Measurements from ENCODE around the gene DDX1.
"Not testable (repeated sequence)": the region's sequence is repeated elsewhere in the genome, so short reads cannot be mapped to it uniquely, and the experiment has no call there.

The DDX1 gene

DNA sequence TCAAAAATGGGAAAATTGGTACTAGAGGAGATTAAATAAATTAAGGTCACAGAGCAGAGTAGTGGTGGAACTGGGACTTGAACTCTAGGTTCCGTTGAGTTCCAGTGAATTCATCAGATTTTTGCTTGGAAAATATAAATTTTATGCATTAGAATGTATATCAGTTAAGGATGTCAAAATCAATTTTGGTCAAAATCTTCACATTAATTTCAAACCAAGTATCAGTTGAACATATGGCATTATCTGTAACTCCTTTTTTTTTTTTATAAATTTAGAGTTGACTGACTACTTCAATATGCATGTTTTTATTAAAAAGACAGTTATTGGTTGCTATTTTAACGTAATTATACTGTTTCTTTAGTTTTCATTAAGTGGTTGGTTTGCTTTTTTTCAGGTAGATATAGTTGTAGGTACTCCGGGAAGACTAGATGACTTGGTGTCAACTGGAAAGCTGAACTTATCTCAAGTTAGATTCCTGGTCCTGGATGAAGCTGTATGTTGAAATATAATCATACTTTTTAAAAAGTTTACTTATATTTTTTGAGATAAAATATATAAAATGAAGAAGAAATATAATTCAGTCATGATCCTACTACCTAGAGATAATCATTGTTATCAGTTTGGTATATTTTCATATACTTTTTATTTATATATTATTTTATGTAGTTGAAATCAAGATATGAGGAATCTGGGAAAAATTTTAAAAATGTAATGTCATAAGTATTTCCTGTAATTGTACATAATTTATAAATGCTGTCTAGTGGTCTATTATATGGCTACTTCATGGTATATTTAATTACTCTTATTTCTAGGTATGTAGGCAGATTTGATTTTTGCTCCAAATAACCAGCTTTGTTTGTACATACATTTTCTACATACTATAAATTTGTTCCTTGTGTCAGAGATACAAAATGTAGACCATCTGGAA is 25.4 kb downstream of the DDX1 start:
- DNase-seq (ENCODE audit: low read depth): no peak

GRCh38 chr2:15617778-15618448 is 26.2 kb downstream of the DDX1 start:
- DNase-seq (ENCODE audit: low read depth): no peak

- no peak for DNase-seq (ENCODE audit: low read depth)
Observed at GRCh38 chr2:15618449-15618855, 26.8 kb downstream of the DDX1 start.

GRCh38 chr2:15619076-15619475 is 27.4 kb downstream of the DDX1 start:
- DNase-seq (ENCODE audit: low read depth): no peak

DNA sequence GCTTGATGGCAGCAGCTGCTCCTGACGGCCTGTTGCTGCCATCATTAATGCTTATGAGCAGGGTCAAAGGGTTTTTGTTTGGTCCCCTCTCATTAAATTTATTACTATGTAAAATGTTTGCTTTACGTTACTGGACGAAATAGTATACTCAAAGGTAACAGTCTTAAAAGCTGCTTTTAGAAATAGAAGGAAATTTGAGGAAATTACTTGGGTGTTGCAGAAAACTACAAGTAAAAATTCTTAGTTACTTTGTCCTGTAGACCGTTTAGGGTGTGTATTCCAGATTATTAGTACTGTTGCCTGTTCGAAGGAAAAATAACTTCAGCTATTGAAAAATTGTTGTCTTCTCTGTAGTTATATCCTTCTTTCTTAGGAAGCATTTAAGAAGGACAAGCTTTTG is 27.8 kb downstream of the DDX1 start:
- DNase-seq (ENCODE audit: low read depth): no peak

DNA sequence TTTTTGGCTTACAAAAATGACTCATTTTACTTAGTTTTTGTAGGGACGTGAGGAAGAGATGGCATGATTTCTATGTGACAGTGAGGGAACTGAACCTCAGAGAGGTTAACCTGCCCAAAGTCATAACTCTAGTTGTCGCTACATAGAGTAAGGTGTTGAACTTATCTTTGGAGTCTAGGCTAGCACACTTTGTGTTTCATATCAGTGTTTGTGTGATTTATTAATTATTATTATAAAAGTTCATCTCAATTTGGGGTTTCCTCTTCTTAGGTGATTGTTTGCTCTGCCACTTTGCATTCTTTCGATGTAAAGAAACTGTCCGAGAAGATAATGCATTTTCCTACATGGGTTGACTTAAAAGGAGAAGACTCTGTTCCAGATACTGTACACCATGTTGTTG is 28.3 kb downstream of the DDX1 start:
- no peak for DNase-seq (ENCODE audit: low read depth)

DNA sequence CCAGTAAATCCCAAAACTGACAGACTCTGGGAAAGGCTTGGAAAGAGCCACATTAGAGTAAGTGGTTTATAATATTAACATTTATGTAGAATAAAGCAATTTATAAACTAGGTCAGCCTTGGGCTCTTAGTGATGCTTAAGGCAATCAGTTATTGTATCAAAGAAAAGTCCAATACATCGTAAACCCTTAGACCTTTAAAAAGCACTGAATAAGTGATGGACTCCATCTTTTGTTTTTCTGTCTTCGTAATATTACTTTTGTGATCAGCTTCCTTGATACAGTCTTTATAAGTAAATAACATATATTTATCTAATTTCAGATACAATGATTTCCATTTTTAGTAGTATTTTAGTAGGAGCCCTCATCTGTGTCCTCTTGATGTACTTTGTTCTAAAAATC is 28.7 kb downstream of the DDX1 start:
- no peak for DNase-seq (ENCODE audit: low read depth)

GRCh38 chr2:15620857-15621471 is 29.3 kb downstream of the DDX1 start:
- DNase-seq (ENCODE audit: low read depth): no peak

DNA sequence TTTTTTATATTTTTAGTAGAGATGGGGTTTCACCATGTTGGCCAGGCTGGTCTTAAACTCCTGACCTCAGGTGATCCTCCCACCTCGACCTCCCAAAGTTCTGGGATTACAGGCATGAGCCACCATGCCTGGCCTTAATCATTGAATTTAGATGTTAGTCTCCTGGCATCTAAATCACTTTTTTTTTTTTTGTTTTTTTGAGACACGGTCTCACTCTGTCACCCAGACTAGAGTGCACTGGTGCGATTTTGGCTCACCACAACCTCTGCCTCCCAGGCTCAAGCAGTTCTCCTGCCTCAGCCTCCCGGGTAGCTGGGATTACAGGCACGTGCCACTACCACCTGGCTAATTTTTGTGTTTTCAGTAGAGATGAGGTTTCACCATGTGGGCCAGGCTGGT is 29.8 kb downstream of the DDX1 start:
- DNase-seq (ENCODE audit: low read depth): not testable (repeated sequence)

GRCh38 chr2:15622214-15622613 is 30.5 kb downstream of the DDX1 start:
- no peak for DNase-seq (ENCODE audit: low read depth)

DNA sequence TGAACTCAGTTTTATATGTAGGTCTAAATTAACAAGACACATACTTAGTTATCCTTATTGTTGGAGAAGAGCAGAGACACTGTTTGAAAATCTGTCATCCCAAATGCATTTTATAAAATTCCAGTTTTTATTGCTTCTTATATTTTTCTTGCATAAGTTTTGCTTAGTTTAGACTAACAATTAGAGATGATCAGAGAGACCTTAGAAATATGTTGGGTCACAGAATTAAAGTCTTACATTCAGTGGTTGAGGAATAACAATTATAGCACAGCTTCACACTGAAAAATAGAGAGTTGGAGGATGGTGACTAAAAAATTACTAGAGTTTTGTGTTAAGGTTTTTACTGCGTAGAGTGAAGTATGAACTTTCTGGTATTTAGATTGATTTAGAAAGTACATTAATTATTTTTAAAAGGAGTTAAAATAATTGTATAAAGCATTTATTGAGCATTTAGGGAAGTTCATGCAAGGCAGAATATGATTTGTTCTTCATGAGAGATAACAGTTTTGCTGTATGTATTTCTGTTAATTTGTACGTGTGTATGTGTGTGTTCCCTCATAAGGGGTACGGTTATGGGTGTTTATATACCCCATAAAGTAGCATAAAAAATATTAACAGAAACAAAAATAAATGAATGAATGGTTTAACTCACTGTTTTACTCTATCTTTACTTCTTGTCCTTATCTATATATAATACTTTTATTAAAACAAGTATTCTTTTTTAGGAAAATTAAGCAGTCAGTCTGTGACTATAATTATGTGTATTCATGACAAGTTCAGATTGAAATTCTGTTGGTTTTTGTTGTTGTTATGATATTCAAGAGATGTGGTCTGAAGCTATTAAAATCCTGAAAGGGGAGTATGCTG is 31.2 kb downstream of the DDX1 start:
- no peak for DNase-seq (ENCODE audit: low read depth)

DNA sequence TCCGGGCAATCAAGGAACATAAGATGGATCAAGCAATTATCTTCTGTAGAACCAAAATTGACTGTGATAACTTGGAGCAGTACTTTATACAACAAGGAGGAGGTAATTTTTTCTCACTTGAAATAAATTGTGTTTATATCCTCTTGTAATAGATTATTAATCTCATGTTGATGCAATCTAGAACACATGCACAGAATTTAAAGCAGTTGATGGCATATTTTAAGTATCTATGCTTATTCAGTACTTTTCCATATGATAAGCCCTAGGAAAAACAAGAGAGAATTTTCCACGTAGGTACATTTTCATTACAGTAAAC is 31.8 kb downstream of the DDX1 start:
- no peak for DNase-seq (ENCODE audit: low read depth)

DNA sequence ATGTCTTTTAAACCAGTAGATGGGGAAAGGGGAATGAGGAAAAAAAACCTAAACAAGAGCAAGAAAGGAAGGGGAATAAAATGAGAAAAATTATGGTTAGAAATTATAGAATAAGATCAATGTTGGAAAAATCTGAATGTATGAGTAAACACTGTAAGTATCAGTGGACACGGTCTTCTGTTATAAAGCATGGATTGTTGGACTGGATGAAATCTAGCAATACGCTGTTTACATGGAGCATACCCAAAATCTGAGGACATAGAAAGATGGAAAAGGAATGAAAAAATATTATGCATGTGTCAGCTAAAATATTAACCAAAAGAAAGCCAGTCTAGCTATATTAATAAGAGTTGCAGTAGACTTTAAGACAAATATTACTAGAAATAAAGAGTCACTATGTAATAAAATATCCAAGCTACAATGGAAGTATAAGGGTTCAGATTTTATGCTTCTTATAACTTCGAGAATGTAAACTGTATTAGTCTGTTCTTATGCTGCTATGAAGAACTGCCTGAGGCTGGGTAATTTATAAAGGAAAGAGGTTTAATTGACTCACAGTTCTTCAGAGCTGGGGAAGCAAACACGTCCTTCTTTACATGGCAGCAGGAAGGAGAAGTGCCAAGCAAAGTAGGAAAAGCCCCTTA is 32.4 kb downstream of the DDX1 start:
- DNase-seq (ENCODE audit: low read depth): no peak

GRCh38 chr2:15624903-15625302 is 33.2 kb downstream of the DDX1 start:
- DNase-seq (ENCODE audit: low read depth): no peak

DNA sequence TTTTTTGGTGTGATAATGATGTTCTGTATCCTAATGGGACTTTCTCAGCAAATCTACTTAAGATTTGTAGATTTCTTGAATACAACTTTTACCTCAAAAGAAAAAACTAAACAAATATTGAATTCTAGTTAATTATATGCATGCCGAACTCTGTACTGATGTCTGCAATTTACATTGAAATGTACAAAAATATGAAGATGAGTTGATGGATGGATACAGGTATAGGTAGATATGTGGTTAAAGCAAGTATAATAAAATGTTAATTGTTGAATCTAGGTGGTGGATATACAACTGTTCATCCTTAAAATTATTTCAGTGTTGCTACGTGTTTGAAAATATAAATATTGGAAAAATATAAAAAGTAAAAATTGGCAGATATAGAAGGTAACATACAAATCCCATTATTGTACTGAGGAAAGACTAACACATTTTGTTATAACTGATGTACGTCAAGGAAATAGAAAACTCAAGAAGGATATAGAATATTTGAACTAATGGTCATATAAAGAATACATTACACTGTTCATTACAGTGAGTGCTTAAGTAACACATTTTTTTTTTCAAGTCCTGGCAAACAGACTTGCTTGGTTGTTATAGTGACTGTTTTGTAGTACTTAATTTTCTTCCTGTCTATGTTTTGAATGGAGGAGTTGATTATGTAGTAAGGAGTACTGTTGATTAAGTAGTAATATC is 33.8 kb downstream of the DDX1 start:
- DNase-seq (ENCODE audit: low read depth): no peak

DNA sequence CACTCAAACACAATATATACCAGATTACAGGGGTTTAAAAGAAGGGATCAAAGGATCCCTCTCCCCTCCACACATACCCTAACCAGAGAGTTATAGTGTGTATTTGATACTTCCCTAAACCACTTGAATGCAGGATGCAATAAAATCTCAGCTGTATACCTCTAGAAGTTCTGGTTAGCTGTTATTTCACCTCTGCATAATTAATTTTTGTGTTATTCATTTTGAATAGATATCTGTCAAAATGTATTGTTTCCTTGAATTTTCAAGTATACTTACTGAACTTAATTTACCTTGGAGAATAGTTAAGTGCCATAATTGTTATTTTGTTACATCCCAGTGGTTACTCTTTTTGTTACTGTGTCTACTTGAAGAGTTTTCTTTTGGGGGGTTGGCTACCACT is 34.5 kb downstream of the DDX1 start:
- DNase-seq (ENCODE audit: low read depth): no peak

DNA sequence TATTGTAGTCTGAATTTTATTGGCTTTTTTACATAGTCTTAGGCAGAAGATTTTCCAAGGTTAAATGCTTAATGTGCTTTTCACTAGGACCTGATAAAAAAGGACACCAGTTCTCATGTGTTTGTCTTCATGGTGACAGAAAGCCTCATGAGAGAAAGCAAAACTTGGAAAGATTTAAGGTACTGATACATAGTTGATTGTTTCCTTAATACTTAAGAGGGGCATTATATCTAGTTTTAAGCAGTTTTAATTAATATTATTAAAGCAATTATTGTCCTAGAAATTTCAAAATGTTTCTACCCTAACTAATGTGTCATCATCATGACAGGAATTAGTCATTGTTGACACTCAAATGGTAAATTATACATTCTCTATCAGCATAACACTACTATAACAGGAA is 35.3 kb downstream of the DDX1 start:
- DNase-seq (ENCODE audit: low read depth): no peak

DNA sequence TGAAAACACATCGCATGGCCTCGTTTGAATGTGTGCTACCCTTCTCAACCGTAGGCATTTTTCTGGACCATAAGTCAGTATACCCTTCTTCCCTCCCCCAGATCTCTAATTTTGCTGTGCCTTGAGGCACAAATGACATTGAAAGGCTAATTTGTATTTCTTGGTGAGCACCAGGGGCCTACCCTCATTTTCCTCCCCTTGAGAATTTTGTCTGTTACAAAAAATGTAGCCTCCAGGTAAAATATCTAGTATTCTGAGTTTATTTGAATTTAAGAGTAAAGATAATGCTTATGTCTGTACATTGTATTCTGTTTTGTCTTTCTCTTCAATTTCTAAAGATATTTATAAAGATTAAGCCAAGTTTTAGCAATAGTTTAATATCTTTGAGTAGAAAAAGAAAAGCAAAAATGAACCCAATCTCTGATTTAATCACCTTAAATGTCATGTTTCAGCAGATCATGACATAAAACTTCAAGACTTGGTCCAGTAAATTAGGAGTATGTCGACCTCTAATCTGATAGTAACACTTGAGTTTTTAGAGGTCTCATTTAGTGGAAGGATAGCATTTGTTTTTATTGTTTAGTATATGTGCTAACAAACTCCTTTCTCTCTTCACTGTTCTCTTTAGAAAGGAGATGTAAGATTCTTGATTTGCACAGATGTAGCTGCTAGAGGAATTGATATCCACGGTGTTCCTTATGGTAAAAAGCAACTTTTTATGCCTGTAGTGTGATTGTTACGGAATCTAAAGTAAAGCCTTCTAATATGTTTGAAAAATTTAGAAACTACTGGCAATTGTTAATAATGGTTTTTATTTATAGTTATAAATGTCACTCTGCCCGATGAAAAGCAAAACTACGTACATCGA is 36.4 kb downstream of the DDX1 start:
- DNase-seq (ENCODE audit: low read depth): no peak

GRCh38 chr2:15628899-15629855 is 37.5 kb downstream of the DDX1 start:
- no peak for DNase-seq (ENCODE audit: low read depth)

Measured in stimulated activated CD8-positive, alpha-beta memory T cell treated with anti-CD3 and anti-CD28 coated beads, Interleukin-12 subunit alpha, Interleukin-12 subunit beta, amount 100 ng/mL, for 4 hours (primary cell).